Dedifferentiated amniotic fluid mesenchymal stem cell (primary cell): Measurements from ENCODE around the gene SRMS.
"Not testable (repeated sequence)": the region's sequence is repeated elsewhere in the genome, so short reads cannot be mapped to it uniquely, and the experiment has no call there.

ENCODE experiments used
- DNase-seq: peaks from one replicate; pipeline ENCODE4 v3.0.0-alpha.2; 2016; ENCODE audit errors: extremely low spot score

SRMS gene

DNA sequence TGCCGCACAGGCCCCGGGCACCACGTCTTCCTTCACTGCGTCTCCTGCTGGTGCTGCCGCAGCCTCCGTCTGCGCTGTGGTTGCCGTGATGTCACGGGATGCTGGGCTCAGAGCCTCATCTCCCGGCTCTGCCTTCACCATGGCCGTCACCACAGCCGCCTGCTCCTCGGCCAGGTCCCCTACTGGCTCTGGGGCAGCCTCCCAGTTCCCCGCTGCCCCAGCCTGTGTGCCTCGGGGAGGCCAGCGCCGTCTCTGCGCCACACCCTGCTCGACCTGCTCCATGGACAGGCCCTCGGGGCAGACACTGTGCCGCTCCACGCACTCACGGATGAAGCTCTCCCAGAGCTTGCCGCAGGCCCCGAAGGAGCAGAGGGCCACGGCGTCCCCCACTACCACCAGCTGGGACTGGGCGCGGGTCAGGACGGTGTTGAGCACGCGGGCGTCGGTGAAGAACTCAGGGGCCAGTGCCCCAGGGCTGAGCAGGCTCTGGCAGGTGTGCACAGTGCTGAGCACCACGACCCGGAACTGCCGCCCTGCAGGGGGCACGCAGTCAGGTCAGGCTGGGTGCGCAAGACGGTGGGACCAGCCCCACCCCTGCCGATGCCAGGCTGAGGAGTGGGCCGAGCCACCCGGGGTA is 18.3 kb upstream of the SRMS start:
- no peak for DNase-seq

- no peak for DNase-seq
These were observed 17.6 kb upstream of the SRMS start for GRCh38 chr20:63565021-63565698.

DNA sequence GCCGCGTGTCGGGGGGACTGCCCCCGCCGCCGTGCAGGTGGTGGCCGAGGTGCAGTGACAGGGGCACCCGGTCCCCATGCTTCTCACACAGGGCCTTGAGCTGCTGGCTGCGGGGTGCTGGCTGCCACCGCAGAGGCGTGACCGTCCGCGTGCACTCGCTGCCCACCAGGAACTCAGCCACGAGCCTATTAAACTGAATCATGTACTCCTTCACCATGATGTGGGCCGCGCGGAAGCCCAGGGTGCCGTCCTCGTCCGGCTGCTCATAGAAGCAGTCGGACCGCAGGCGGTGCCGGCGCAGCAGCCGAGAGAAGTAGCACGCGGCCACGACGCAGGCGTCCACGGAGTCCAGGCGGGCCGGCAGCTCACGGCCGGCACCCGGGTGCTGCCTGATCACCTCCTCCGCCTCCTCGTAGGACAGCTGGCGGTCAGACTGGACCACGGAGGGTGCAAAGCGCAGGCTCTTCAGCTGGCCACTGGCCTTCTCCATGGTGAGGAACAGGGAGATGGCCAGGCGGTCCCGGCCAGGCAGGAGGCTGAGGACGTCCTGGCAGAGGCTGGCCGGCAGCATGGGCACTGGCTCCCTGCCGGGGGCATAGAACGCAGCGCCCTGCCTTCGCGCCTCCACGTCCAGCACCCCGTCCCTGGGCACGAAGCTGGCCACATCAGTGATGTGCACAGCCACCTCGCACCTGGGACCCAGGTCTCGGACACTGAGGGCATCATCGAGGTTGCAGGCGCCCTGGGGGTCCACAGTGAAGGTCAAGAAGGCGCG is 16.7 kb upstream of the SRMS start:
- no peak for DNase-seq

DNA sequence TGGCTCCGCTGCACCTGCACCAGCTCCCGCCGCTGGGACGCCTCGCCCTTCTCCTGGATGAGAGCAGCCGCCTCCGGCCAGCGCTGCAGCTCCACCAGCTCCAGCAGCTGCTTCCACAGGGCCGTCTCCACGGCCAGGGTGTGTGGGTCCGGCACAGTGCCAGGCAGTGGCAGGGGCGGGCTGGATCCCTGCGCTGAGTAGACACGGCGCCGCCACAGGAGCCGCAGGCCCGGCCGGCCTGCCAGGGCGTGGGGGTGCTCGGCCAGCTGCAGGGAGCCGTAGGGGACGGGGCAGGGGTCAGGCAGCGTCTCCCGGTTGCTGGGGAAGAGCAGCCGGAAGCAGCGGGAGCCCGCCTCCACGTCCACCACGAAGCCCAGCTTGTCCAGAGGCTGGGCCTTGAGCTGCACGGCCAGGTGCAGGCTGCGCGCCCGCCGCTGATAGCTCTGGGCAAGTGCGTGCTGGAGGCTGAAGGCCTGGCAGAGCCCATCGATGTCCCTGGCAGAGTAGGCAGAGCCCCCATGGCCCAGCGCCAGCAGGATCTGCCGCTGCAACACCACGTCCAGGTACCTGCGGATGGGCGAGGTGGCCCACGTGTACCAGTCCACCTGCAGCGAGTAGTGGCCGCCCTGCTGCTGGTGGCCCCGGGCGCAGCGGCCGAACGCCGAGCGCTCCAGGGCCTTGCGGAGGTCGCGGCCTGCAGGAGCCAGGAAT is 15.8 kb upstream of the SRMS start:
- DNase-seq, result no peak

GRCh38 chr20:63562461-63563224 is 15.1 kb upstream of the SRMS start:
- DNase-seq, result no peak

DNA sequence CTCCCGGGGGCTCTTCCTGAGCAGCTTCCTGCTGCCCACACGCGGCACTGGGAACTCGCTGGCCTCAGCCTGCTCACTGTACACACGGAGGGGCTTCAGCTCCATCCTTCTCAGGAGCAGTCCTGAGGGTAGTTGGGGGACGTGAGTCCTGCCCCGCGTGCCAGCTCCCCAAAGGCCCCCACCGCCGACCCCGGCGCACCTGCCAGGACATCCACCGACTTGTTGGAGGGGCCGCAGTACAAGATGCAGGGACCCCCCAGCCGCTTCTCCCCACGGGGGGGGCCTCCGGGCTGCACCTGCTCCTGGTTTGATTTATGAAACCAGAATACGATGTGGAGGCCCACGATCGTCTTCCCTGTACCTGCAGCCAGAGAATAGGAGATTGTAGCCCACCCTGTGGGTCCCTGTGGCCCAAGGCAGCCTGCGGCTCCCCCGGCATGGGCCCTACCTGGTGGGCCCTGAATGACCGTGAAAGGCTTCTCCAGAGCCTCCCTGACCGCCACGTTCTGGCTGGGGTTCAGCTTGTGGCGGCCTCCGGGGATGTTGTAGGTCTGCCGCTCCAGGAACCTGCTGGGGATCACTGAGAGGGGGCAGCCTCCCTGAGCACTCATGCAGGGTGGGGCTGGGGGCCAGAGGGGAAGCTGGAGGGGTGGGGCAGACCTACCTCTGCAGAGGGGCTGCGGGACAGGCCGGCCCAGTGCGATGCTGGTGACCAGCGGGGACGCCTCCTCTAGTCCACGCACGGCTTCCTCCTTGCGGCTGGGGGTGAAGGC is 14.3 kb upstream of the SRMS start:
- no peak for DNase-seq

GRCh38 chr20:63560856-63561609 is 13.5 kb upstream of the SRMS start:
- no peak for DNase-seq

GRCh38 chr20:63560333-63560805 is 12.8 kb upstream of the SRMS start:
- DNase-seq, result no peak

GRCh38 chr20:63559485-63560332 is 12.2 kb upstream of the SRMS start:
- not testable (repeated sequence) for DNase-seq

GRCh38 chr20:63558804-63559484 is 11.4 kb upstream of the SRMS start:
- DNase-seq, result no peak

DNA sequence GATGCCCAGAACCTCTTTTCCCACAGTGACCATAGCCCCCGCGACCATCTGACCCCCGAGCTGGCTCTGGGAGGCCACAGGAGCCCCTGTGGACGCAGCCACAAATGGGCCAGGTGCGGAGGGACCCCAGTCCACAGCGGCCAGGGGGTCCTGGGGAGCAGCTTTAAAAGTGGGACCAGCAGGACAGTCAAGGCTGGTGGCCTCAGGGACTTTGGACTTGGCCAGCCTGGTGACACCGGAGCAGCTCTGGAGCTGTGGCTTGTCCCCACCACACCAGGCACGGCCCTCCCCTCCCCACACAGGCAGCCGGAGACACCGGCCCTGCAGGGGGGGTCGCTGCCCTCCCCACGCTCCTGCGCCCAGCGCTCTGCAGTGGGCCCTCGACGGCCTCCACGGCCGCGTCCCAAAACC is 9.9 kb upstream of the SRMS start:
- no peak for DNase-seq

DNA sequence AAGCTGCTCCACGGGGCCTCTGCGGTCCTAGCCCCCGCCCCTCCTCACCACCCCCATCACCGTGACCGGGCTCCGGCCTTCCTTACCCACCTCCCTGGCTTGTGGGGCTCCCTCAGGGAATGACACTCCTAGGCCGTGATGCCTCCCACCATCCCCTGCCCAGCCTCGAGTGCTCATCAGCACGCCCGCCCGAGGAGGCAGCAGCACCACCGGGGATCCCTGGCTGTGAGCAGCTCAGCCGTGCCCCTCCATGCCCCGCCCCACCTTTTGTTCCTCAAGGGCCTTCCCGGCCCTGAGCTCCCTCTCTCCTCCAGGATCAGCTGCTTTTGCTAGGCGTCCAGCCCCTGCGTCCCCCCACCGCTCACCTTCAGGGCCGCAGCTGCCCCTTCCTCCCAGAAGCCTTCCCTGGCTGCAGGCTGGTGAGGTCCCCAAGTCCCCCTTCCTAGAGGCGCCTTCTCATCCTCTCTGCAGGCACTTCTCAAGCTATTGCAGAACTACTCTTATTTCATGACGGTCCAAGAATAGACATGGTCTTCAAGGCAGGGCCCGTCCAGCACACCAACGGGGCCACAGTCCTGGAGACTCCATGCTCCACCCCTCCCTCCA is 9.4 kb upstream of the SRMS start:
- no peak for DNase-seq

DNA sequence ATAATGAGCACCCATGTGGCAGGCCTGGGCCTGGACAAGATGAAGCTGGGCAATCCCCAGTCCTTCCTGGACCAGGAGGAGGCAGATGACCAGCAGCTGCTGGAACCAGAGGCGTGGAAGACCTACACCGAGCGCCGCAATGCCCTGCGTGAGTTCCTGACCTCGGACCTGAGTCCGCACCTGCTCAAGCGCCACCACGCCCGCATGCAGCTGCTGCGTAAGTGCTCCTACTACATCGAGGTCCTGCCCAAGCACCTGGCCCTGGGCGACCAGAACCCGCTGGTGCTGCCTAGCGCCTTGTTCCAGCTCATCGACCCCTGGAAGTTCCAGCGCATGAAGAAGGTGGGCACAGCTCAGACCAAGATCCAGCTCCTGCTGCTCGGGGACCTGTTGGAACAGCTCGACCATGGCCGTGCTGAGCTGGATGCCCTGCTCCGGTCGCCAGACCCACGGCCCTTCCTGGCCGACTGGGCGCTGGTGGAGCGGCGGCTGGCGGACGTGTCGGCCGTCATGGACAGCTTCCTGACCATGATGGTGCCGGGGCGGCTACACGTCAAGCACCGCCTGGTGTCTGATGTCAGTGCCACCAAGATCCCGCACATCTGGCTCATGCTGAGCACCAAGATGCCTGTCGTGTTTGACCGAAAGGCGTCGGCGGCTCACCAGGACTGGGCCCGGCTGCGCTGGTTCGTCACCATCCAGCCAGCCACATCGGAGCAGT is 8.3 kb upstream of the SRMS start:
- no peak for DNase-seq

- DNase-seq, result no peak
These were observed 7.1 kb upstream of the SRMS start for GRCh38 chr20:63554361-63555278.

DNA sequence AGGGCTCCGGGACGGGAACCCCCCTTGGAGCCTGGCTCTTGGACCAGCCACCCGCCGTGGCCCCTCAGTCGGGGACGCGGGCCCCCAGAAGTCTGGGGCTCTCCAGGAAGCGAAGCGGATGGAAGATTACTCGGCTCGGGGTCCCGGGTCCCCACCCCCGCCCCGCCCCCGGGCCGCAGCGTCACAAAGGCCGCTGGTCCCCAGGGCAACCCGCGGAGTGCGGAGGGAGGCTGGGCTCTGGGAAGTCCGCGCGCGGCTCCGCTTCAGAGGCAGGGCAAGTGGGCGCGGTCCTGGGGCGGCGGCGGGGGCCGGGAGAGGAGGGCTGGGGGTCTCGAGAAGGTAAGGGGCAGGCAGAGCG is 6.4 kb upstream of the SRMS start, which contains the start of gene FNDC11:
Gene FNDC11, plus strand, starts transcription at position 227 of the 358 bp plus-strand sequence. CDS start 1,505 bp downstream, outside the sequence.
- no peak for DNase-seq
